Pancreas (tissue), 10 donors: ENCODE results near the gene TRMT44. TPM values are rescaled to one million over a fixed set of nuclear protein-coding genes. Genes with fewer than 3 reads are reported as not detected.
"Not testable (repeated sequence)": the region's sequence is repeated elsewhere in the genome, so short reads cannot be mapped to it uniquely, and the experiment has no call there.

Experiments used
- ATAC-seq, 4 donors: fragments of 200-7000 bp; cut with Tn5 transposase; one replicate each; pipeline versions ENCODE4 v1.8.0 to v1.9.1; 2020; ENCODE audit warnings: mild to moderate bottlenecking in 4 of 4, moderate library complexity in 4 of 4
- DNase-seq, 6 donors: peaks; one replicate each; pipeline ENCODE4 v3.0.0-alpha.2; 2020
- FAIRE-seq: peaks from 2 replicates; lab custom pipeline; 2012; peaks lifted over from hg19 to GRCh38; lab: Jason Lieb, UNC
- H3K27ac ChIP-seq, 4 donors: fragments of 200-600 bp; sonication (generic); 1 replicate in 3 of 4; 2 replicates in 1 of 4; pipeline versions ENCODE4 v1.5.0 to v1.8.0; 2020
- H3K27me3 ChIP-seq, 4 donors: fragments of 200-600 bp; one replicate each; pipeline ENCODE4 v1.8.0; 2021
- H3K36me3 ChIP-seq, 3 donors: fragments of 200-600 bp; sonication (generic) in 1 of 3; one replicate each; pipeline versions ENCODE4 v1.5.0 to v1.8.0; 2020 to 2021
- H3K4me1 ChIP-seq, 3 donors: fragments of 200-600 bp; one replicate each; pipeline ENCODE4 v1.8.0; 2021
- H3K4me3 ChIP-seq, 4 donors: fragments of 200-600 bp; sonication (generic) in 2 of 4; one replicate each; pipeline versions ENCODE4 v1.5.0 to v1.8.0; 2020 to 2021
- H3K9me3 ChIP-seq, 4 donors: fragments of 200-600 bp; one replicate each; pipeline ENCODE4 v1.8.0; 2021
- CTCF ChIP-seq, 4 donors: fragments of 200-600 bp; sonication (generic) in 3 of 4; IDR thresholded peaks; one replicate each; pipeline versions ENCODE4 v1.5.0 to v1.8.0; 2021; ENCODE audit warnings: antibody characterized with exemption in 4 of 4
- WGBS, 2 donors: extraction: QIAGEN DNeasy Blood & Tissue Kit; methylation state at CpG; one replicate each; pipeline ENCODE4 v1.1.7; 2013; 5-methylcytosine and 5-hydroxymethylcytosine counted together
- intact Hi-C, 3 donors: fragments of 100-400 bp; cut with DNase I; formaldehyde crosslinking; loops; one replicate each; pipeline versions ENCODE4 v1.11.1 to v1.14.2; 2022
- polyA plus RNA-seq, 2 donors: library from polyadenylated mRNA; stranded (reverse); fragments of 200-250 nt; gene quantifications; one replicate each; pipeline ENCODE4 v1.2.3, GENCODE V29; 2013
- total RNA-seq, 6 donors: library from RNA; stranded (reverse); fragmentation: NEBNext Ultra II Directional in 4 of 6; extraction: Animal tissue kit (Norgen Biotek cat#: 25700) in 4 of 6; gene quantifications; one replicate each; pipeline versions ENCODE4 v1.2.1 to v1.2.4, GENCODE V29; 2021 to 2023
- donor health status: healthy with polysubstance abuse.
- donor health status: DM: no; HTN: no; CAD: no; lungs with moderate emphysema.
- donor health status: DM: no; HTN: no; CAD: no.
- donor health status: control.
- donor health status: control.
- donor health status: Bipolar disorder and iron deficiency.
- donor health status: DM: yes; HTN: yes; CAD: no.
- donor health status: DM: no; HTN: no; CAD: no.
- donor health status: DM: no; HTN: no; CAD: no.
- donor health status: DM: yes; HTN: yes; CAD: no.

Gene TRMT44
- total and polyA plus RNA-seq, 8 donors = 6.1 to 14.0 (median 8.7) TPM

- Histone ChIP-seq H3K9me3 (no peaks in the 10 kb centered on the region), H3K27ac (no peak overlapping the region), H3K27me3 (no peaks in the 10 kb centered on the region), H3K4me1 (no peaks in the 10 kb centered on the region), H3K4me3 (no peak overlapping the region), H3K36me3 (peaks cover 0 to 14% (median 0%) of the 10 kb centered on the region in 3 donors)
- TF ChIP-seq CTCF (IDR thresholded peaks at IDR 0.05) = no peak
- WGBS, 2 donors = 87 to 93% methylated on average over 11 of the region's 11 CpGs
- intact Hi-C loops = no loop called here
- no peak for DNase-seq
- ATAC-seq = no peak
- no peak for FAIRE-seq
These were observed 39.6 kb downstream of the TRMT44 start for GRCh38 chr4:8480221-8480620.

- DNase-seq, H3K4me3 ChIP-seq, intact Hi-C loops, H3K27me3 ChIP-seq, H3K9me3 ChIP-seq, ATAC-seq, FAIRE-seq, H3K27ac ChIP-seq, H3K4me1 ChIP-seq, H3K36me3 ChIP-seq: not testable (repeated sequence)
- WGBS, 2 donors = 54 to 71% methylated on average over 6 to 9 of the region's 9 CpGs
These were observed 46.1 kb downstream of the TRMT44 start for GRCh38 chr4:8486643-8487042.

DNA sequence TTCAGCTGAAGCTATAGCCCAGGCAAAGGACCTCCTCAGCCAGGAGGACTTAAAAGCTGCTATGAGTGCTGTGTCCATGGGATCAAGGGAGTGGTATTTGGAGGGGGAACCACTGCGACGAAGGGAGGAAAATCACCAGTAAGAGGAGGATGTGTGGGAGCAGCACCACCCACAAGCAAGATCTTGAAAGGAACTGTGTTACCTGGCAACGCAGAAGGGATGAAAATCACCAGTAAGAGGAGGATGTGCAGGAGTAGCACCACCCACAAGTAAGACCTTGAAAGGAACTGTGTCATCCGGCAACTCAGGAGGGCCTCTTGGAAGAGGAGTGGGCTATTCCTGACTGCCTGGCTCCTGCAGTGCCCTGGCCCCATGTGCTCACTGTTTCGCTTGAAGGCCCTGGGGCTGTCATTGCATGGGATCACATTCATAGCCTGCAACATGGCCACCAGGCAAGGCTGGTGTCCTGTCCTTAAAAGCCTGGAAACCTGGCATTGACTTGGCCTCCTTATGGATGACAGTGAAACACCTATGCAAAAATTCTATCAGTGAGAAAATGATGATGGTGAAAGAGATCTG is 48.3 kb downstream of the TRMT44 start:
- Histone ChIP-seq H3K36me3 (no peaks in the 10 kb centered on the region), H3K27me3 (no peaks in the 10 kb centered on the region), H3K27ac (no peak overlapping the region), H3K9me3 (no peaks in the 10 kb centered on the region), H3K4me3 (no peak overlapping the region), H3K4me1 (no peaks in the 10 kb centered on the region)
- FAIRE-seq (no peak), ATAC-seq (no peak), DNase-seq (no peak)
- TF ChIP-seq CTCF (IDR thresholded peaks at IDR 0.05) = no peak
- intact Hi-C loops = no loop called here
- WGBS, 2 donors = 92 to 95% methylated on average over 5 of the region's 5 CpGs

DNA sequence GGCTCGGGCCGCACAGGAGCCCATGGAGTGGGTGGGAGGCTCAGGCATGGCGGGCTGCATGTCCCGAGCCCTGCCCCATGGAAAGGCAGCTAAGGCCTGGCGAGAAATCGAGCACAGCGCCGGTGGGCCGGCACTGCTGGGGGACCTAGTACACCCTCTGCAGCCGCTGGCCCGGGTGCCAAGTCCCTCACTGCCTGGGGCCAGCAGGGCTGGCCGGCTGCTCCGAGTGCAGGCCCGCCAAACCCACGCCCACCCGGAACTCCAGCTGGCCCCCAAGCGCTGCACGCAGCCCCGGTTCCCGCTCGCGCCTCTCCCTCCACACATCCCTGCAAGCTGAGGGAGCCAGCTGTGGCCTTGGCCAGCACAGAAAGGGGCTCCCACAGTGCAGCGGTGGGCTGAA is 50.9 kb downstream of the TRMT44 start:
- WGBS, 2 donors = 95 to 96% methylated on average over 21 to 22 of the region's 23 CpGs
- H3K27me3 ChIP-seq, H3K4me1 ChIP-seq, ATAC-seq, FAIRE-seq, H3K27ac ChIP-seq, H3K9me3 ChIP-seq, H3K36me3 ChIP-seq, H3K4me3 ChIP-seq, intact Hi-C loops: not testable (repeated sequence)
- peak in 1 of 6 donors; percentile 69 for DNase-seq

DNA sequence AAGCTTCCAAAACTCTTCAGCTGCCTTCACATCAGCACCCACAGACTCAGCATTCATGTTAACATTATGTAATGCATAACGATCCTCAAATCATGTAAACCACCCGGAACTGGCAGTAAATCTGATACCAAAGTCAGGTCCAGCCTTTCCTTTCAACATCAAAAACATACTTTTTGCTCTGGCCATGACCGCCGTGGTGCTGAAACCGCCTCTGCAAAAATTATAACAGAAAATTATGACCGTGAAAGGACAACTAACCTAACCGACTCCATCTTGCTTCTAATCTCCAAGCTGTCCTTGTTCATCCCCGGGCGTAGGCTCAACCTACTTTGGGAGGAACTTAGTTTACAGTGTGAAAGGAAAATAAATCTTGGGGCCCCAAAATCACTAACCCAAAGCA is 51.6 kb downstream of the TRMT44 start:
- no peaks in the 10 kb centered on the region for H3K4me1 ChIP-seq
- WGBS, 2 donors = 83 to 86% methylated on average over 9 of the region's 9 CpGs
- FAIRE-seq = no peak
- no peak overlapping the region for H3K4me3 ChIP-seq
- H3K27me3 ChIP-seq = no peaks in the 10 kb centered on the region
- DNase-seq = no peak
- TF ChIP-seq CTCF (IDR thresholded peaks at IDR 0.05) = no peak
- no peaks in the 10 kb centered on the region for H3K36me3 ChIP-seq
- H3K9me3 ChIP-seq = no peaks in the 10 kb centered on the region
- intact Hi-C loops = no loop called here
- H3K27ac ChIP-seq = no peak overlapping the region
- no peak for ATAC-seq

DNA sequence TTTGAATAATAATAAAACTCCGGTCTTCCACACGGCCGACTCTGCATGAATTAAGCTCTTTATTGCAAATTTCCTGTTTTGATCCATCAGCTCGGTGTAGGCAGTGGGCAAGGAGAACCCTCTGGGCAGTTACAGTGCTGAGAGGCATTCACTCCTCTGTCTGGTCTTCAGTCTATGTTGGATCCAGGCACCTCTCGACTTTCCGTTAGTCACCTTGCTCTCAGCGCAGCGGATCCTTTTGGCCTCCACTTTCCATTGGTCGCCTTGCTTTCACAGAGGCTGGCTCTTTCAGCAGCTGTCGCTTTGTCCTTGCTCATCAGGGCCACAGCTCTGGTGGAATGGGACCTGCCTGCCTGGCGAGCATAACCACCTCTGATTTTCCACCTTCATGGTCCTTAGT is 52.9 kb downstream of the TRMT44 start:
- H3K36me3 ChIP-seq = no peaks in the 10 kb centered on the region
- no peaks in the 10 kb centered on the region for H3K9me3 ChIP-seq
- no peak for FAIRE-seq
- no peaks in the 10 kb centered on the region for H3K27me3 ChIP-seq
- H3K4me3 ChIP-seq = no peak overlapping the region
- 88 to 89% methylated on average over 11 of the region's 11 CpGs for WGBS, 2 donors
- H3K4me1 ChIP-seq = no peaks in the 10 kb centered on the region
- ATAC-seq = no peak
- intact Hi-C loops = no loop called here
- no peak overlapping the region for H3K27ac ChIP-seq
- DNase-seq = no peak
- no peak for TF ChIP-seq CTCF (IDR thresholded peaks at IDR 0.05)
